ENCODE measurements around the gene EDA.

Gene EDA

GRCh38 chrX:70013466-70014381 is 397.8 kb downstream of the EDA start:
- no peak for DNase-seq (ENCODE audit: low read depth)
- no peak overlapping the region for H3K4me3 ChIP-seq (ENCODE audit: low read length)
- TF ChIP-seq CTCF (conservative IDR thresholded peaks at IDR 0.05; ENCODE audit: low read depth, low read length): no peak

GRCh38 chrX:70016513-70016912 is 400.6 kb downstream of the EDA start:
- no peak for TF ChIP-seq CTCF (conservative IDR thresholded peaks at IDR 0.05; ENCODE audit: low read depth, low read length)
- DNase-seq (ENCODE audit: low read depth): no peak
- H3K4me3 ChIP-seq (ENCODE audit: low read length): no peak overlapping the region

- no peak for DNase-seq (ENCODE audit: low read depth)
- no peak for TF ChIP-seq CTCF (conservative IDR thresholded peaks at IDR 0.05; ENCODE audit: low read depth, low read length)
- H3K4me3 ChIP-seq (ENCODE audit: low read length): no peak overlapping the region
Measured at GRCh38 chrX:70022616-70023015, 406.7 kb downstream of the EDA start.

GRCh38 chrX:70025464-70025863 is 409.6 kb downstream of the EDA start:
- no peak for TF ChIP-seq CTCF (conservative IDR thresholded peaks at IDR 0.05; ENCODE audit: low read depth, low read length)
- H3K4me3 ChIP-seq (ENCODE audit: low read length): no peak overlapping the region
- DNase-seq (ENCODE audit: low read depth): no peak

GRCh38 chrX:70026112-70026850 is 410.4 kb downstream of the EDA start:
- H3K4me3 ChIP-seq (ENCODE audit: low read length): no peak overlapping the region
- no peak for DNase-seq (ENCODE audit: low read depth)
- TF ChIP-seq CTCF (conservative IDR thresholded peaks at IDR 0.05; ENCODE audit: low read depth, low read length): no peak

- no peak for DNase-seq (ENCODE audit: low read depth)
- TF ChIP-seq CTCF (conservative IDR thresholded peaks at IDR 0.05; ENCODE audit: low read depth, low read length): no peak
Measured at GRCh38 chrX:70026851-70027200, 410.9 kb downstream of the EDA start.

More at GRCh38 chrX:70026851-70027200, 410.9 kb downstream of the EDA start:
- no peak overlapping the region for H3K4me3 ChIP-seq (ENCODE audit: low read length)

Measured in retinal pigment epithelial cell (primary cell).